K562 (cell line): Measurements from ENCODE around the gene TENM4. TPM values are rescaled to one million over a fixed set of nuclear protein-coding genes. Genes with fewer than 3 reads are reported as not detected.

Source experiments
- ATAC-seq: fragments of 200-7000 bp; cut with Tn5 transposase; 3 replicates; pipeline ENCODE4 v1.9.1; 2020; ENCODE audit warnings: moderate library complexity
- BruUV-seq: library from RNA; stranded (reverse); fragments of 400-500 nt; replicated peaks from 2 replicates; lab custom pipeline; 2021; lab: Mats Ljungman, UMichigan
- CTCF ChIA-PET: fragments of 300-600 bp; formaldehyde crosslinking; extraction: SDS; loops from one replicate; lab custom pipeline; 2021; ENCODE audit warnings: low intra/inter-chr PET ratio; lab: Yijun Ruan, JAX
- POLR2A ChIA-PET: fragments of 300-600, 350-650 bp; sonication (Branson Sonifier 250); formaldehyde crosslinking; extraction: SDS; loops from one replicate; lab custom pipeline; 2021; ENCODE audit warnings: antibody characterized with exemption, inconsistent platforms; lab: Yijun Ruan, JAX
- DNase-seq, 4 experiments: peaks; one replicate each; pipeline versions ENCODE4 v3.0.0 to v3.0.0-alpha.2; 2011 to 2018; ENCODE audit warnings: low spot score in 3 of 4, mixed read lengths in 3 of 4; ENCODE audit errors: extremely low read depth in 1 of 4
- FAIRE-seq: peaks from 2 replicates; lab custom pipeline; 2011; peaks lifted over from hg19 to GRCh38; lab: Jason Lieb, UNC
- H2AFZ ChIP-seq: 2 replicates; pipeline ENCODE4 v1.6.0; 2011; ENCODE audit warnings: low read depth, low read length, control low read depth, inconsistent platforms
- H3K27ac ChIP-seq: fragments of 200-600 bp; 3 replicates; pipeline ENCODE4 v1.8.0; 2011; ENCODE audit warnings: low read depth, mild to moderate bottlenecking, control low read depth, inconsistent platforms, low read length, moderate library complexity, mixed read lengths; ENCODE audit errors: extremely low read depth
- H3K27me3 ChIP-seq, 2 experiments: fragments of 300-600 bp in 1 of 2; 2 replicates in 1 of 2; 3 replicates in 1 of 2; pipeline versions ENCODE4 v1.6.0 to v1.8.0; 2011; ENCODE audit warnings: inconsistent platforms in 2 of 2, low read length in 2 of 2, mild to moderate bottlenecking in 1 of 2, mixed read lengths in 1 of 2, moderate library complexity in 1 of 2; ENCODE audit not compliant: control insufficient read depth in 2 of 2, insufficient read depth in 2 of 2
- H3K36me3 ChIP-seq: fragments of 300-600 bp; 3 replicates; pipeline ENCODE4 v1.8.0; 2011; ENCODE audit warnings: mild to moderate bottlenecking, low read length, inconsistent platforms; ENCODE audit not compliant: control insufficient read depth, insufficient read depth
- H3K4me1 ChIP-seq, 2 experiments: fragments of 200-600 bp in 1 of 2; replicated peaks in 1 of 2; 2 replicates in 1 of 2; 3 replicates in 1 of 2; pipeline versions ENCODE4 v1.5.1 to v1.8.0; 2011; ENCODE audit warnings: inconsistent platforms in 2 of 2, low read length in 2 of 2, mild to moderate bottlenecking in 1 of 2, mixed read lengths in 1 of 2, moderate library complexity in 1 of 2; ENCODE audit not compliant: control insufficient read depth in 2 of 2, insufficient read depth in 2 of 2
- H3K4me2 ChIP-seq: 2 replicates; pipeline ENCODE4 v1.6.1; 2011; ENCODE audit warnings: low read length, control low read depth, inconsistent platforms, mixed read lengths; ENCODE audit not compliant: insufficient read depth
- H3K4me3 ChIP-seq: fragments of 200-600 bp; sonication (generic), shearing (Covaris generic); 2 replicates; pipeline ENCODE4 v1.5.1; 2016; ENCODE audit warnings: control low read depth, inconsistent platforms
- H3K79me2 ChIP-seq: fragments of 200-600 bp; 3 replicates; pipeline ENCODE4 v1.8.0; 2011; ENCODE audit warnings: low read length, inconsistent platforms; ENCODE audit not compliant: control insufficient read depth, insufficient read depth
- H3K9ac ChIP-seq, 2 experiments: 2 replicates each; pipeline versions ENCODE4 v1.6.0 to v1.6.1; 2011; ENCODE audit warnings: low read depth in 2 of 2, low read length in 2 of 2, control low read depth in 1 of 2, inconsistent platforms in 1 of 2, mild to moderate bottlenecking in 1 of 2, mixed read lengths in 1 of 2; ENCODE audit not compliant: insufficient read depth in 1 of 2
- H3K9me1 ChIP-seq: one replicate; pipeline ENCODE4 v1.6.0; 2011; ENCODE audit warnings: inconsistent platforms, mild to moderate bottlenecking, low read length, moderate library complexity; ENCODE audit not compliant: control insufficient read depth, insufficient read depth
- H3K9me3 ChIP-seq: replicated peaks from 2 replicates; pipeline ENCODE4 v1.5.1; 2011; ENCODE audit warnings: low read depth, low read length, inconsistent platforms; ENCODE audit not compliant: control insufficient read depth, insufficient read depth
- H4K20me1 ChIP-seq: replicated peaks from 2 replicates; pipeline ENCODE4 v1.6.1; 2011; ENCODE audit warnings: low read length, inconsistent platforms, mixed read lengths; ENCODE audit not compliant: control insufficient read depth, insufficient read depth
- GTF2E2 ChIP-seq: fragments of 200-800 bp; sonication (Bioruptor generic); IDR thresholded peaks from 2 replicates; pipeline ENCODE4 v1.6.1; 2016; ENCODE audit warnings: missing genetic modification characterization, missing compliant biosample characterization
- JUNB ChIP-seq: fragments of 450-650 bp; formaldehyde crosslinking; conservative IDR thresholded peaks from 2 replicates; pipeline ENCODE4 v1.4.0; 2020; ENCODE audit warnings: mild to moderate bottlenecking
- NR3C1 ChIP-seq: sonication (generic); formaldehyde crosslinking; IDR thresholded peaks from 2 replicates; pipeline ENCODE4 v1.8.1; 2022; ENCODE audit warnings: missing genetic modification reagents
- RBFOX2 ChIP-seq: fragments of 200-400 bp; formaldehyde crosslinking; IDR thresholded peaks from 2 replicates; pipeline ENCODE4 v1.6.1; 2017; ENCODE audit warnings: low read depth, mild to moderate bottlenecking, low read length, moderate library complexity
- RBM34 ChIP-seq: fragments of 200-400 bp; formaldehyde crosslinking; IDR thresholded peaks from 2 replicates; pipeline ENCODE4 v1.6.1; 2018; ENCODE audit warnings: low read length, borderline replicate concordance; ENCODE audit not compliant: insufficient read depth
- SRSF9 ChIP-seq: fragments of 200-400 bp; formaldehyde crosslinking; IDR thresholded peaks from 2 replicates; pipeline ENCODE4 v1.6.1; 2017; ENCODE audit warnings: low read depth, low read length, borderline replicate concordance
- STAT5B ChIP-seq: fragments of 250-450 bp; sonication (Bioruptor Pico); IDR thresholded peaks from 2 replicates; pipeline ENCODE4 v1.8.0; 2021; ENCODE audit warnings: mild to moderate bottlenecking, inconsistent platforms
- TCF3 ChIP-seq: sonication (generic); formaldehyde crosslinking; IDR thresholded peaks from 2 replicates; pipeline ENCODE4 v1.4.0; 2020; ENCODE audit warnings: mild to moderate bottlenecking, missing genetic modification reagents
- TEAD2 ChIP-seq: fragments of 450-650 bp; IDR thresholded peaks from 2 replicates; pipeline ENCODE4 v1.6.1; 2016; ENCODE audit warnings: missing genetic modification characterization, control low read depth, missing compliant biosample characterization
- ZNF41 ChIP-seq: fragments of 250-450 bp; sonication (Bioruptor Pico); conservative IDR thresholded peaks from 2 replicates; pipeline ENCODE4 v1.4.0; 2020; ENCODE audit warnings: mild to moderate bottlenecking
- ZNF431 ChIP-seq: sonication (generic); formaldehyde crosslinking; IDR thresholded peaks from 2 replicates; pipeline ENCODE4 v1.8.0; 2022; ENCODE audit warnings: mild to moderate bottlenecking, missing genetic modification reagents
- WGBS: fragments of 100-300 bp; shearing (Covaris generic); methylation state at CpG from one replicate; pipeline ENCODE4 v1.1.6; 2016; ENCODE audit warnings: low coverage, mixed read lengths; ENCODE audit not compliant: insufficient coverage; ENCODE audit errors: missing lambda C conversion rate; 5-methylcytosine and 5-hydroxymethylcytosine counted together
- in situ Hi-C: fragments of 300-500 bp; cut with MboI; formaldehyde crosslinking; loops from 4 replicates; pipeline ENCODE4 v1.15.0; 2018; ENCODE audit warnings: inconsistent platforms, mixed read lengths
- intact Hi-C: fragments of 100-400 bp; cut with micrococcal nuclease; formaldehyde crosslinking; loops from 2 replicates; pipeline ENCODE4 v1.14.2; 2022
- polyA plus RNA-seq, 8 experiments: library from polyadenylated mRNA; depleted of rRNA in 4 of 8; stranded (reverse) in 5 of 8; unstranded in 3 of 8; fragments of >200 nt; fragmentation: Nextera tagmentation in 2 of 8; fragmentation: Illumina TruSeq in 1 of 8; extraction: Ambion mirVana in 2 of 8; extraction: Trizol in 1 of 8; gene quantifications; 2 replicates each; pipeline versions ENCODE4 v1.2.1 to v1.2.3, GENCODE V29; 2011 to 2014; ENCODE audit warnings: inconsistent platforms in 1 of 8, missing spikeins in 1 of 8
- total RNA-seq, 7 experiments: library from RNA; depleted of rRNA in 6 of 7; stranded (reverse); fragments of >200 nt in 6 of 7; fragmentation: Illumina TruSeq in 2 of 7; extraction: Trizol in 2 of 7; gene quantifications; 2 replicates each; pipeline versions ENCODE4 v1.2.1 to v1.2.3, GENCODE V29; 2011 to 2021; ENCODE audit warnings: low replicate concordance in 1 of 7
- TF ChIP-seq, protein P1 (sequence below): sonication (generic); formaldehyde crosslinking; IDR thresholded peaks from 2 replicates; pipeline ENCODE4 v1.8.0; 2022; ENCODE audit warnings: mild to moderate bottlenecking, missing genetic modification reagents

Gene TENM4
- total and polyA plus RNA-seq, 9 of the 15 experiments (the other 6 are each of a cell fraction or from before 2014, with no cell fraction given) = 0.16 TPM; not detected in 8

DNA sequence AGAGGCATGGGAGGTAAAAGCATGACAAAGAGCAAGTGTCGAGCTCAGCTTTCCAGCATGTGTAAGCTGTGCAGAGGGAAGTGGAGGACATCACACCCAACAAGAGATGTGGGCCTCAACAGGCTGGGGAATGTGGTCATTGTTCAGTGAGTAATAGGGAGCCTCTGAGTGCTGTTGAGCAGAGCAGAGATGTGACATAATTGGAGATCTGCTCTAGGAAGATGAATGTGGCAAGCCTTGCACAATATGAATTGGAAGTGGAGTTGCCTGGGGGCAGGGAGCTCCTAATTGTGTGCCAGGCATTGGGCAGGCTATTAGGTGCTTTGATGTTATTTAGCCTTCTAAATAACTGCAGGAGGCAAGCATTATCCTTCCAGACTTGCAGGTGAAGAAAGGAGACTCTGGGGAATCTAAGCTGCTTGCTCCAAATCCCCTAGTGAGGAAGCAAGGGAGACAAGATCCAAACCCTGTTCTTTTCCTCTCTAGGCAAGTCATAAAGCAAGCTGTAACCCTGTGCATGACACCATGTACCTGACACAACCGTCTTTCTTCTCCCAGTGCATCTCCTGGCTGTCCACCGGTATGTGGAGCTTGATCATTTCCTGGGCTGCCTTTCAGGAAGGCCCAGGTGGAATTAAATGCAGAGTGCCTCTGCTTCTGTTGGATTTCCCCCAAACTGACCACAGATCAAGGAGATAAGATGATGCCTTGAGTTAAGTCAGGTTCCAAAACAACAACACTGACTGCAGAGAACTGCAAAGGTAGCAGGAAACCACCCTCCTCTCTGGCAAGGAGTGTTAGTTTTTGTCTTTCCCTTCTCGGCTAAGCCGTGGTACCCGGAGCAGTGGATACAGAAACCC is 221.4 kb downstream of the TENM4 start:
- in situ Hi-C loops = no loop called here
- ChIA-PET CTCF (no interaction called here), POLR2A (no interaction called here)
- H3K9ac ChIP-seq = no peak overlapping the region
- H3K27me3 ChIP-seq = no peaks in the 10 kb centered on the region
- no peak overlapping the region for H3K4me3 ChIP-seq
- DNase-seq = no peak
- no peaks in the 10 kb centered on the region for H3K9me1 ChIP-seq
- no peak for FAIRE-seq
- H4K20me1 ChIP-seq = no peaks in the 10 kb centered on the region
- no TSS peak for BruUV-seq
- H2AFZ ChIP-seq = no peak overlapping the region
- H3K27ac ChIP-seq = no peak overlapping the region
- ATAC-seq = no peak
- H3K4me1 ChIP-seq = no peaks in the 10 kb centered on the region
- 0% methylated on average over 6 of the region's 6 CpGs for WGBS
- TF ChIP-seq ZNF431 (CRISPR knock-in tag) (no peak), NR3C1 (CRISPR knock-in tag) (no peak)
- TF ChIP-seq, all 486 proteins: peak for 0
- Histone ChIP-seq H3K36me3 (no peaks in the 10 kb centered on the region), H3K4me2 (no peak overlapping the region), H3K79me2 (no peaks in the 10 kb centered on the region), H3K9me3 (no peaks in the 10 kb centered on the region)
- intact Hi-C loops = no loop called here

DNA sequence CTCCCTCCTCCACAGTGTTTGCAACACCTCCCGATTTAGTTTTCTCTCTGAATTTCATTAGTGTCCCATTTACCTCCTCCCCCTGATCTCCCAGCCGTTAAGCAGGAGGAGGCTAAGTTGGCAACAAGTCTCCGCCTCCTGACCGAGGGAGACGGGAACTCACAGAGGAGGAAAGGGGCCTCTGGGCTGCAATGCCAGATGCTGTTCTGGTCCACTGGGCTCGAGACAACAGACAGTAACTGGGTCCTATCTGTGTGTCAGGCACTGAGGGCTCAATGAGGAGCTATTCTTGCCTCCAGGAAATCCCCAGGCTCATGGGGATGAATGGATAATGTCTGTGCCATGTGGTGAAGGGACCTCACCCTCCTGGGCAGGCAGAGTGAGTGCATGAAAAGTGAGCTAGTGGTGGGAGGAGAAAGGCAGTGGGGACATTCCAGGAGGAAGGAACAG is 228.1 kb downstream of the TENM4 start:
- BruUV-seq = no TSS peak
- no peak for DNase-seq
- Histone ChIP-seq H3K4me2 (no peak overlapping the region), H3K9ac (no peak overlapping the region), H4K20me1 (no peaks in the 10 kb centered on the region), H3K79me2 (no peaks in the 10 kb centered on the region), H3K27me3 (peaks cover 0 to 6% of the 10 kb centered on the region in 2 experiments; a peak in 1 of 5 replicates), H3K9me1 (no peaks in the 10 kb centered on the region), H2AFZ (no peak overlapping the region), H3K36me3 (no peaks in the 10 kb centered on the region), H3K4me1 (no peaks in the 10 kb centered on the region), H3K4me3 (no peak overlapping the region), H3K27ac (no peak overlapping the region), H3K9me3 (no peaks in the 10 kb centered on the region)
- 0% methylated on average over 6 of the region's 6 CpGs for WGBS
- intact Hi-C loops (no loop called here), in situ Hi-C loops (no loop called here)
- ChIA-PET POLR2A (no interaction called here), CTCF (no interaction called here)
- no peak for ATAC-seq
- no peak for FAIRE-seq
- TF ChIP-seq SRSF9 (no peak), ZNF41 (CRISPR knock-in tag) (no peak), GTF2E2 (tag) (no peak), JUNB (CRISPR knock-in tag) (no peak), RBM34 (no peak), TEAD2 (tag) (no peak), RBFOX2 (no peak), STAT5B (CRISPR knock-in tag) (no peak), TCF3 (no peak)
- TF ChIP-seq, protein P1, sequence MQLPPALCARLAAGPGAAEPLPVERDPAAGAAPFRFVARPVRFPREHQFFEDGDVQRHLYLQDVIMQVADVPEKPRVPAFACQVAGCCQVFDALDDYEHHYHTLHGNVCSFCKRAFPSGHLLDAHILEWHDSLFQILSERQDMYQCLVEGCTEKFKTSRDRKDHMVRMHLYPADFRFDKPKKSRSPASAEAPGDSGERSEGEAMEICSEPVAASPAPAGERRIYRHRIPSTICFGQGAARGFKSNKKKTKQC (CRISPR knock-in tag) = no peak
